Mononuclear cell (primary cell): Measurements from ENCODE around the gene LTN1. TPM values are rescaled to one million over a fixed set of nuclear protein-coding genes. Genes with fewer than 3 reads are reported as not detected.

Experiments used
- H3K27me3 ChIP-seq: 2 replicates; pipeline ENCODE4 v1.6.0; 2011; ENCODE audit warnings: low read length, control low read depth; ENCODE audit not compliant: insufficient read depth
- H3K4me1 ChIP-seq: 2 replicates; pipeline ENCODE4 v1.5.1; 2011; ENCODE audit warnings: mild to moderate bottlenecking, low read length, control low read depth; ENCODE audit not compliant: insufficient read depth
- H3K4me3 ChIP-seq: 2 replicates; pipeline ENCODE4 v1.5.1; 2011; ENCODE audit warnings: mild to moderate bottlenecking, low read length, moderate library complexity
- H3K9me3 ChIP-seq: 2 replicates; pipeline ENCODE4 v1.5.1; 2011; ENCODE audit warnings: low read depth, mild to moderate bottlenecking, control low read depth, low read length
- total RNA-seq: library from RNA; depleted of rRNA; stranded (reverse); fragments of >200 nt; gene quantifications from one replicate; pipeline ENCODE4 v1.2.3, GENCODE V29; 2012

LTN1 gene
- total RNA-seq, 1 donor = 37.4 TPM

- Histone ChIP-seq H3K9me3 (no peaks in the 10 kb centered on the region), H3K4me3 (no peak overlapping the region), H3K4me1 (no peaks in the 10 kb centered on the region), H3K27me3 (no peaks in the 10 kb centered on the region)
Measured at GRCh38 chr21:28922368-28922767, 70.3 kb downstream of the LTN1 start.

GRCh38 chr21:28916150-28916893 is 76.4 kb downstream of the LTN1 start:
- no peak overlapping the region for H3K4me3 ChIP-seq
- no peaks in the 10 kb centered on the region for H3K4me1 ChIP-seq
- no peaks in the 10 kb centered on the region for H3K27me3 ChIP-seq
- H3K9me3 ChIP-seq = no peaks in the 10 kb centered on the region

GRCh38 chr21:28913071-28913470 is 79.6 kb downstream of the LTN1 start:
- Histone ChIP-seq H3K4me3 (no peak overlapping the region), H3K9me3 (no peaks in the 10 kb centered on the region), H3K27me3 (no peaks in the 10 kb centered on the region), H3K4me1 (no peaks in the 10 kb centered on the region)

- Histone ChIP-seq H3K9me3 (no peaks in the 10 kb centered on the region), H3K27me3 (no peaks in the 10 kb centered on the region), H3K4me1 (no peaks in the 10 kb centered on the region), H3K4me3 (no peak overlapping the region)
Measured at GRCh38 chr21:28910280-28910887, 82.3 kb downstream of the LTN1 start.

GRCh38 chr21:28908351-28908750 is 84.3 kb downstream of the LTN1 start:
- no peak overlapping the region for H3K4me3 ChIP-seq
- no peaks in the 10 kb centered on the region for H3K9me3 ChIP-seq
- no peaks in the 10 kb centered on the region for H3K4me1 ChIP-seq
- no peaks in the 10 kb centered on the region for H3K27me3 ChIP-seq

- Histone ChIP-seq H3K4me3 (no peak overlapping the region), H3K4me1 (no peaks in the 10 kb centered on the region), H3K27me3 (no peaks in the 10 kb centered on the region), H3K9me3 (no peaks in the 10 kb centered on the region)
Measured at GRCh38 chr21:28906841-28907240, 85.8 kb downstream of the LTN1 start.

- no peak overlapping the region for H3K4me3 ChIP-seq
- no peaks in the 10 kb centered on the region for H3K9me3 ChIP-seq
- H3K27me3 ChIP-seq = no peaks in the 10 kb centered on the region
- no peaks in the 10 kb centered on the region for H3K4me1 ChIP-seq
Measured at GRCh38 chr21:28906236-28906635, 86.4 kb downstream of the LTN1 start.

- H3K9me3 ChIP-seq = no peaks in the 10 kb centered on the region
- H3K27me3 ChIP-seq = no peaks in the 10 kb centered on the region
- H3K4me3 ChIP-seq = no peak overlapping the region
- H3K4me1 ChIP-seq = no peaks in the 10 kb centered on the region
Measured at GRCh38 chr21:28904961-28905435, 87.7 kb downstream of the LTN1 start.

GRCh38 chr21:28903448-28903847 is 89.2 kb downstream of the LTN1 start:
- Histone ChIP-seq H3K27me3 (no peaks in the 10 kb centered on the region), H3K9me3 (no peaks in the 10 kb centered on the region), H3K4me1 (no peaks in the 10 kb centered on the region), H3K4me3 (no peak overlapping the region)

GRCh38 chr21:28900481-28900880 is 92.2 kb downstream of the LTN1 start:
- no peak overlapping the region for H3K4me3 ChIP-seq
- H3K9me3 ChIP-seq = no peaks in the 10 kb centered on the region
- H3K27me3 ChIP-seq = peaks cover 5% of the 10 kb centered on the region
- no peaks in the 10 kb centered on the region for H3K4me1 ChIP-seq

- H3K27me3 ChIP-seq = peaks cover 5% of the 10 kb centered on the region
- H3K9me3 ChIP-seq = no peaks in the 10 kb centered on the region
- H3K4me1 ChIP-seq = no peaks in the 10 kb centered on the region
- H3K4me3 ChIP-seq = no peak overlapping the region
Measured at GRCh38 chr21:28899744-28900143, 92.9 kb downstream of the LTN1 start.

- Histone ChIP-seq H3K9me3 (no peaks in the 10 kb centered on the region), H3K27me3 (peaks cover 5% of the 10 kb centered on the region), H3K4me1 (no peaks in the 10 kb centered on the region), H3K4me3 (no peak overlapping the region)
Measured at GRCh38 chr21:28899220-28899619, 93.5 kb downstream of the LTN1 start.

- Histone ChIP-seq H3K4me3 (no peak overlapping the region), H3K9me3 (no peaks in the 10 kb centered on the region), H3K4me1 (no peaks in the 10 kb centered on the region), H3K27me3 (peaks cover 8% of the 10 kb centered on the region)
Measured at GRCh38 chr21:28893687-28894086, 99.0 kb downstream of the LTN1 start.

- H3K4me1 ChIP-seq = no peaks in the 10 kb centered on the region
- H3K4me3 ChIP-seq = no peak overlapping the region
- H3K9me3 ChIP-seq = no peaks in the 10 kb centered on the region
- H3K27me3 ChIP-seq = peaks cover 8% of the 10 kb centered on the region
Measured at GRCh38 chr21:28892199-28893111, 100.2 kb downstream of the LTN1 start.

GRCh38 chr21:28885853-28886177 is 106.9 kb downstream of the LTN1 start:
- H3K27me3 ChIP-seq = peaks cover 2% of the 10 kb centered on the region
- no peaks in the 10 kb centered on the region for H3K9me3 ChIP-seq
- H3K4me3 ChIP-seq = no peak overlapping the region
- H3K4me1 ChIP-seq = peaks cover 3% of the 10 kb centered on the region
